B cell (primary cell): ENCODE measurements around the gene AKAP8. TPM values are rescaled to one million over a fixed set of nuclear protein-coding genes. Genes with fewer than 3 reads are reported as not detected.
A peak's percentile ranks its signal among the peaks of the same experiment; 100 is the strongest.

Experiments
- ATAC-seq: fragments of 200-7000 bp; cut with Tn5 transposase; one replicate; pipeline ENCODE4 v1.10.0; 2021; ENCODE audit warnings: low read depth, mild to moderate bottlenecking, moderate number of reproducible peaks, moderate library complexity
- CTCF ChIA-PET: fragments of 350-600 bp; sonication (Branson Sonifier 250); formaldehyde crosslinking; loops from one replicate; lab custom pipeline; 2021; ENCODE audit warnings: antibody characterized with exemption, inconsistent platforms; lab: Charles Lee
- POLR2A ChIA-PET: fragments of 350-600 bp; sonication (Branson Sonifier 250); formaldehyde crosslinking; loops from one replicate; lab custom pipeline; 2021; ENCODE audit warnings: antibody characterized with exemption; lab: Charles Lee
- DNase-seq: peaks from one replicate; pipeline ENCODE4 v3.0.0; 2013
- H2AFZ ChIP-seq: 2 replicates; pipeline ENCODE4 v1.6.1; 2012; ENCODE audit warnings: mild to moderate bottlenecking, low read depth, low read length; ENCODE audit not compliant: insufficient read depth, poor library complexity, severe bottlenecking
- H3K27ac ChIP-seq, 2 donors: 1 replicate in 1 of 2; 2 replicates in 1 of 2; pipeline ENCODE4 v1.5.1; 2012 to 2013; ENCODE audit warnings: low read length in 2 of 2, mild to moderate bottlenecking in 2 of 2, moderate library complexity in 1 of 2
- H3K27me3 ChIP-seq, 4 experiments: fragments of 200-600 bp in 1 of 4; sonication (generic) in 1 of 4; replicated peaks in 1 of 4; 1 replicate in 2 of 4; 2 replicates in 2 of 4; pipeline versions ENCODE4 v1.6.1 to v1.7.0; 2013 to 2016; ENCODE audit warnings: low read length in 3 of 4, mild to moderate bottlenecking in 2 of 4, mixed read lengths in 1 of 4, moderate library complexity in 1 of 4; ENCODE audit not compliant: insufficient read depth in 4 of 4, control insufficient read depth in 3 of 4; ENCODE audit errors: control extremely low read depth in 1 of 4
- H3K36me3 ChIP-seq, 2 experiments: replicated peaks in 1 of 2; 1 replicate in 1 of 2; 2 replicates in 1 of 2; pipeline versions ENCODE4 v1.6.1 to v1.7.1; 2013; ENCODE audit warnings: low read length in 1 of 2; ENCODE audit not compliant: insufficient read depth in 2 of 2, control insufficient read depth in 1 of 2; ENCODE audit errors: control extremely low read depth in 1 of 2, extremely low read depth in 1 of 2
- H3K4me1 ChIP-seq, 2 donors: fragments of 200-600 bp in 1 of 2; sonication (generic) in 1 of 2; 1 replicate in 1 of 2; 2 replicates in 1 of 2; pipeline versions ENCODE4 v1.5.1 to v1.6.1; 2013 to 2017; ENCODE audit warnings: low read length in 2 of 2; ENCODE audit not compliant: control insufficient read depth in 2 of 2, insufficient read depth in 2 of 2
- H3K4me2 ChIP-seq: replicated peaks from 2 replicates; pipeline ENCODE3; 2012; ENCODE audit warnings: mild to moderate bottlenecking, low read depth, low read length; ENCODE audit not compliant: poor library complexity, severe bottlenecking
- H3K4me3 ChIP-seq, 5 experiments: fragments of 200-600 bp in 1 of 5; sonication (generic) in 1 of 5; 1 replicate in 3 of 5; 2 replicates in 2 of 5; pipeline versions ENCODE4 v1.5.1 to v1.7.0; 2011 to 2016; ENCODE audit warnings: low read length in 4 of 5, mild to moderate bottlenecking in 4 of 5, low read depth in 2 of 5, control low read depth in 1 of 5, moderate library complexity in 1 of 5; ENCODE audit not compliant: insufficient read depth in 1 of 5; ENCODE audit errors: control extremely low read depth in 1 of 5, extremely low read depth in 1 of 5
- H3K79me2 ChIP-seq: fragments of 200-600 bp; sonication (generic); one replicate; pipeline ENCODE4 v1.6.0; 2016; ENCODE audit warnings: low read length; ENCODE audit not compliant: control insufficient read depth, insufficient read depth
- H3K9ac ChIP-seq: fragments of 200-600 bp; sonication (generic); 2 replicates; pipeline ENCODE4 v1.6.1; 2017; ENCODE audit warnings: mild to moderate bottlenecking, low read length, moderate library complexity
- H3K9me3 ChIP-seq, 3 donors: one replicate each; pipeline versions ENCODE4 v1.6.1 to v1.7.1; 2013; ENCODE audit warnings: low read length in 2 of 3; ENCODE audit not compliant: control insufficient read depth in 2 of 3, insufficient read depth in 1 of 3; ENCODE audit errors: control extremely low read depth in 1 of 3
- H4K20me1 ChIP-seq: 2 replicates; pipeline ENCODE4 v1.6.0; 2012; ENCODE audit warnings: mild to moderate bottlenecking, low read length; ENCODE audit not compliant: insufficient read depth, control insufficient read depth, poor library complexity, severe bottlenecking
- H3K27ac Mint-ChIP-seq: one replicate; pipeline ENCODE4 v1.8.0; 2021; ENCODE audit warnings: mixed read lengths
- H3K27me3 Mint-ChIP-seq: one replicate; pipeline ENCODE4 v1.8.0; 2021; ENCODE audit warnings: mixed read lengths
- H3K4me1 Mint-ChIP-seq: one replicate; pipeline ENCODE4 v1.8.0; 2021; ENCODE audit warnings: mixed read lengths
- H3K4me3 Mint-ChIP-seq: one replicate; pipeline ENCODE4 v1.8.0; 2021; ENCODE audit warnings: mixed read lengths
- H3K9me3 Mint-ChIP-seq: one replicate; pipeline ENCODE4 v1.8.0; 2022; ENCODE audit warnings: mixed read lengths; ENCODE audit not compliant: insufficient read depth
- EZH2 ChIP-seq: IDR thresholded peaks from 2 replicates; pipeline ENCODE4 v1.6.1; 2012; ENCODE audit warnings: borderline replicate concordance, low read depth, mild to moderate bottlenecking, moderate library complexity, low read length; ENCODE audit not compliant: insufficient read depth, poor library complexity, severe bottlenecking
- WGBS: methylation state at CpG from one replicate; pipeline ENCODE4 v1.1.5; 2013; ENCODE audit warnings: missing lambda C conversion rate; ENCODE audit not compliant: insufficient coverage; 5-methylcytosine and 5-hydroxymethylcytosine counted together
- intact Hi-C: fragments of 100-400 bp; cut with micrococcal nuclease; formaldehyde crosslinking; loops from one replicate; pipeline ENCODE4 v1.10.0; 2022
- polyA plus RNA-seq: library from polyadenylated mRNA; depleted of rRNA; stranded (reverse); fragments of >200 nt; gene quantifications from 2 replicates; pipeline ENCODE4 v1.2.3, GENCODE V29; 2012
- total RNA-seq, 2 donors: library from RNA; stranded (reverse); fragments of 120-200 nt in 1 of 2; gene quantifications; 1 replicate in 1 of 2; 2 replicates in 1 of 2; pipeline versions ENCODE4 v1.2.3 to v1.2.4, GENCODE V29; 2013 to 2022
- TF ChIP-seq, protein P1 (sequence below): fragments of 200-600 bp; IDR thresholded peaks from one replicate; pipeline ENCODE4 v1.8.0; 2022; ENCODE audit warnings: antibody characterized with exemption, mild to moderate bottlenecking

Gene AKAP8
- total and polyA plus RNA-seq, 2 donors (not counting 1 experiment from before 2014, with no cell fraction given) = 30.0 to 84.8 TPM

DNA sequence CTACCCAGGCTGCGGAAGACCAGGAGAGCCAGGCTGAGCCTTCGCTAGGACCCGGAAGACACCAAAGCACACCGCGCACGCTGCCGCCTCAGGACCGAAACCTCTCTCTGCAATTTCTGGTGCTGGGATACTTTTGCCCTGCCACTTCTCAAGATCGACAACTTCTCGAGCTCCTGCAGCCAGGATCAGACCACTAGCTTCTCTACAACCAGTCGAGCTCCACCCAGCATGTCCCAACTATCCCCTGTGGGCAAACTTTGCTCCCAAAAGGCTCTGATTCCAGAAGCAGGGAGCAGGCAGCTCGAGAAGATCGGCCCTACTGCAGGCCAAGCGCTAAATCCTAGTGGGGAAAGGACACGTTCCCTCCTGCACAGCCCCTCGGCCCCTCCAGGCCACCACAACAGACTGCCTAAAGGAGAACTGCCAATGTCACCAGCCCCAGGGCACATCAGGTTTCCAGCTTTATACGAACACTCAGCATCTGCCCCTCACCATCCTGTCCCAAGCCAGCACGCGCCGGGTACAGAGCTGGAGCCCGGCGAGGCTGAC is 979 bp downstream of the AKAP8 start:
- Mint-ChIP-seq H3K27me3 (no peaks in the 10 kb centered on the region), H3K9me3 (no peaks in the 10 kb centered on the region), H3K4me3 (peak overlapping the region; percentile 97), H3K27ac (peak overlapping the region; percentile 100), H3K4me1 (peaks cover 39% of the 10 kb centered on the region)
- H3K9ac ChIP-seq = peak overlapping the region; percentile 85
- H3K4me2 ChIP-seq = peak overlapping the region; percentile 99
- CTCF ChIA-PET = interaction anchor here (0.9 to 3.2 kb wide), 9 partner anchors 40 to 684 kb away, joined by 3 to 27 read pairs (median 5); partner anchors contain the start of genes AKAP8L and BRD4
- POLR2A ChIA-PET = interaction anchor here (0.5 to 2.9 kb wide), 8 partner anchors 20 to 113 kb away, joined by 3 to 58 read pairs (median 9); partner anchors contain the start of genes AKAP8L and BRD4
- H3K4me1 ChIP-seq = peaks cover 26 to 27% of the 10 kb centered on the region in 2 donors
- intact Hi-C loops = loop anchor here (1.0 kb wide), 5 partner anchors 19 to 114 kb away; no protein-coding TSS in a partner anchor
- H3K9me3 ChIP-seq = no peaks in the 10 kb centered on the region
- ATAC-seq (no peak), DNase-seq (peak; percentile 62)
- H3K27ac ChIP-seq = peak overlapping the region; percentile 92 to 97
- H3K36me3 ChIP-seq = peaks cover 0 to 14% of the 10 kb centered on the region in 2 experiments
- H3K27me3 ChIP-seq = no peaks in the 10 kb centered on the region
- peak overlapping the region; percentile 87 to 99 (median 94) for H3K4me3 ChIP-seq
- peak overlapping the region; percentile 71 for H2AFZ ChIP-seq
- peaks cover 62% of the 10 kb centered on the region for H3K79me2 ChIP-seq
- WGBS = under 1% methylated on average over 22 of the region's 22 CpGs
- TF ChIP-seq EZH2 = no peak
- TF ChIP-seq, protein P1, sequence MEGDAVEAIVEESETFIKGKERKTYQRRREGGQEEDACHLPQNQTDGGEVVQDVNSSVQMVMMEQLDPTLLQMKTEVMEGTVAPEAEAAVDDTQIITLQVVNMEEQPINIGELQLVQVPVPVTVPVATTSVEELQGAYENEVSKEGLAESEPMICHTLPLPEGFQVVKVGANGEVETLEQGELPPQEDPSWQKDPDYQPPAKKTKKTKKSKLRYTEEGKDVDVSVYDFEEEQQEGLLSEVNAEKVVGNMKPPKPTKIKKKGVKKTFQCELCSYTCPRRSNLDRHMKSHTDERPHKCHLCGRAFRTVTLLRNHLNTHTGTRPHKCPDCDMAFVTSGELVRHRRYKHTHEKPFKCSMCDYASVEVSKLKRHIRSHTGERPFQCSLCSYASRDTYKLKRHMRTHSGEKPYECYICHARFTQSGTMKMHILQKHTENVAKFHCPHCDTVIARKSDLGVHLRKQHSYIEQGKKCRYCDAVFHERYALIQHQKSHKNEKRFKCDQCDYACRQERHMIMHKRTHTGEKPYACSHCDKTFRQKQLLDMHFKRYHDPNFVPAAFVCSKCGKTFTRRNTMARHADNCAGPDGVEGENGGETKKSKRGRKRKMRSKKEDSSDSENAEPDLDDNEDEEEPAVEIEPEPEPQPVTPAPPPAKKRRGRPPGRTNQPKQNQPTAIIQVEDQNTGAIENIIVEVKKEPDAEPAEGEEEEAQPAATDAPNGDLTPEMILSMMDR = no peak
- peaks cover 55% of the 10 kb centered on the region for H4K20me1 ChIP-seq

DNA sequence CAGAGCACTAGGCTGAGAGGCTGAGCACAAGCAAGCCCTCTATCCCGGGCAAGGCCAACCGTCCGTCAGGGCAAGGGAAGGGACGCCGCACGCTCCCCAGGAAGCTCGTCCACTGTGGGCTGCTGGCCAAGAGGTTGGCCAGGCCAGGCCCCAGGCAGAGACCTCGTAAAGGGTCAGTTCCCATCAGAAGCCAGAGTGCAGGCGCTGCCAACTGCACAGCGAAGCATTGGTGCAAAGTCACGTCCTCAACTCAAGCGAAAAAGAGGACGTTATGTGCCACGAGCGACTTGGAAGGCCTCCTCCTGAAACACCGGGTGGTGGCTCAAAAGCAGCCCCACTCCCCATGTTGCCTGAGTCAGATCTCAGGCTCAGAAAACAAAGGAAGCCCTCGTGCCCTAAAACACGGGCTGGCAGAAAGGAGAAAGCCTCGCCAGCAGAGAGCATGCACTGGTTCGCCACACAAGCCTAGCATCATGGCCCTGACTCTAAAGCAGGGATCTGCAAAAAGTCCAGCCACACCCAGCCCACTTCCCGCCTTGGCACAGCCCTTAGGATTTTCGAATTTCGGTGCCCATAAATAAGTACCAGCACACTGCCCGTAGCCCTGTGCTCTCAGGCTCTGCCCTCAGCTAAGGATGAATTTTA is 4.7 kb downstream of the AKAP8 start:
- Histone ChIP-seq H3K9me3 (no peaks in the 10 kb centered on the region), H3K27me3 (no peaks in the 10 kb centered on the region), H3K27ac (no peak overlapping the region), H3K4me3 (no peak overlapping the region), H2AFZ (no peak overlapping the region), H3K4me1 (peaks cover 18 to 22% of the 10 kb centered on the region in 2 donors), H4K20me1 (peaks cover 92% of the 10 kb centered on the region), H3K4me2 (no peak overlapping the region), H3K36me3 (peaks cover 2 to 49% of the 10 kb centered on the region in 2 experiments), H3K9ac (no peak overlapping the region), H3K79me2 (peaks cover 92% of the 10 kb centered on the region)
- 95% methylated on average over 23 of the region's 24 CpGs for WGBS
- ATAC-seq (no peak), DNase-seq (no peak)
- CTCF ChIA-PET = no interaction called here
- Mint-ChIP-seq H3K27ac (no peak overlapping the region), H3K27me3 (no peaks in the 10 kb centered on the region), H3K9me3 (no peaks in the 10 kb centered on the region), H3K4me3 (no peak overlapping the region), H3K4me1 (peaks cover 25% of the 10 kb centered on the region)
- intact Hi-C loops = no loop called here
- TF ChIP-seq, protein P1 = no peak
- TF ChIP-seq EZH2 = no peak
- POLR2A ChIA-PET = no interaction called here
